ENCODE results near the gene MEGF11.

Gene MEGF11

DNA sequence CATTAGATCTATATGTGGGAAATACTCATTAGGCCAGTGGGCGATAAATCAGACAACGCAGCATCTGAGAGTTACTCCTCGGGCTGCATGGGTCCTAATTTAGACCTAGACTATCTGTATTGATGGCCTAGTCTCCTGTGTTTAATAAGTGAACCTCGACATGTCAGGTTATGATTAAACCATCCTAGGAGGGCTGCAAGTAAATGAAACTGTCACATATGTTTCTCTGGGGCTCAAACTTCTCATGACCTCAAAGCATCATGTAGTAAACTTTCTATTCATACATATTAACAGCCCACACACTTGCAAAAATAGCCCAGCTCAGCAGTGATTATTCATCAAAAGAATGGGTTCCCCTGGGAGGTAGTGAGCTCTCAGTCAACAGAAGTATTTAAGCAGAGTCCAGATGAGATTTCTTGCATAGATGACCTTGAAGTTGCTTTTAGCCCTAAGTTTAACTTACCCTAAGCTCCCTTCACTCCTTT is 332.7 kb downstream of the MEGF11 start:
- Mint-ChIP-seq H3K27me3 (ENCODE audit: low read depth, poor library complexity) (peaks cover 10% of the 10 kb centered on the region), H3K9me3 (no peaks in the 10 kb centered on the region), H3K4me1 (peaks cover 16% of the 10 kb centered on the region), H3K27ac (no peak overlapping the region), H3K36me3 (ENCODE audit: low read depth) (no peaks in the 10 kb centered on the region), H3K4me3 (no peak overlapping the region)
- no peak for DNase-seq
- TF ChIP-seq, protein P1, sequence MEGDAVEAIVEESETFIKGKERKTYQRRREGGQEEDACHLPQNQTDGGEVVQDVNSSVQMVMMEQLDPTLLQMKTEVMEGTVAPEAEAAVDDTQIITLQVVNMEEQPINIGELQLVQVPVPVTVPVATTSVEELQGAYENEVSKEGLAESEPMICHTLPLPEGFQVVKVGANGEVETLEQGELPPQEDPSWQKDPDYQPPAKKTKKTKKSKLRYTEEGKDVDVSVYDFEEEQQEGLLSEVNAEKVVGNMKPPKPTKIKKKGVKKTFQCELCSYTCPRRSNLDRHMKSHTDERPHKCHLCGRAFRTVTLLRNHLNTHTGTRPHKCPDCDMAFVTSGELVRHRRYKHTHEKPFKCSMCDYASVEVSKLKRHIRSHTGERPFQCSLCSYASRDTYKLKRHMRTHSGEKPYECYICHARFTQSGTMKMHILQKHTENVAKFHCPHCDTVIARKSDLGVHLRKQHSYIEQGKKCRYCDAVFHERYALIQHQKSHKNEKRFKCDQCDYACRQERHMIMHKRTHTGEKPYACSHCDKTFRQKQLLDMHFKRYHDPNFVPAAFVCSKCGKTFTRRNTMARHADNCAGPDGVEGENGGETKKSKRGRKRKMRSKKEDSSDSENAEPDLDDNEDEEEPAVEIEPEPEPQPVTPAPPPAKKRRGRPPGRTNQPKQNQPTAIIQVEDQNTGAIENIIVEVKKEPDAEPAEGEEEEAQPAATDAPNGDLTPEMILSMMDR (IDR thresholded peaks at IDR 0.05), result no peak

DNA sequence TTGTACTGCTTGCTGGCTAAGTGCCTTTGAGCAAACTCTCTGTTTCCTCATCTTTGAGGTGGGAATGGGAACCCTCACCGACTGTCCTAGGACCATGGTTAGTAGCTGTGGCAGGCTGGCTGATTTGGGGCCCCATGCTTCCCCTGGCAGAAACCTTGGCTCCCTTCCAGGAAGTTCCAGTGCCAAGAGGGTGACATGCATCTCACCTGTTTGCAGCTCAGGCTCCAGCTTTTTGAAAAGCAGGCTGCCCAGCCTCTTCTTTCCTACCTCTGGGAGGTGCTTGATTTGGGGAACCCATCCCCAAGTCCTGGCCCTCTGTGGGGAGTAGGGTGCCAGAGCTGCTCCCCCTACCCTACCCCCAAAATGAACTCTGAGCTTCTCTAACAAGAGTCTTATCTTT is 333.4 kb downstream of the MEGF11 start:
- H3K27ac Mint-ChIP-seq, result no peak overlapping the region
- no peaks in the 10 kb centered on the region for H3K36me3 Mint-ChIP-seq (ENCODE audit: low read depth)
- peaks cover 10% of the 10 kb centered on the region for H3K27me3 Mint-ChIP-seq (ENCODE audit: low read depth, poor library complexity)
- TF ChIP-seq, protein P1 (IDR thresholded peaks at IDR 0.05), result no peak
- no peak overlapping the region for H3K4me3 Mint-ChIP-seq
- no peaks in the 10 kb centered on the region for H3K9me3 Mint-ChIP-seq
- peaks cover 16% of the 10 kb centered on the region for H3K4me1 Mint-ChIP-seq
- DNase-seq, result no peak

DNA sequence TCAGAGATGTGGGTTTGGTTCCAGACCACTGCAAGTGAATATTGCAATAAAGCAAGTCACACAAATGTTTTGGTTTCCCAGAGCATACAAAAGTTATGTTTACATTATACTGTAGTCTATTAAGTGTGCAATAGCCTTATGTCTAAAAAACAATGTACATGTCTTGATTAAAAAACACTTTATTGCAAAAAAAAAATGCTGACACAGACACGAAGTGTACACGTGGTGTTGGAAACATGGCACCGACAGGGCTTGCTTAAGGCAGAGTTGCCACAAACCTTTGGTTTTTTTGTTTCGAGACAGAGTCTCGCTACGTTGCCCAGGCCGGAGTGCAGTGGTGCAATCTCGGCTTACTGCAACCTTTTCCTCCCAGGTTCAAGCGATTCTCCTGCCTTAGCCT is 334.2 kb downstream of the MEGF11 start:
- Mint-ChIP-seq H3K27ac (no peak overlapping the region), H3K4me1 (peaks cover 16% of the 10 kb centered on the region), H3K9me3 (no peaks in the 10 kb centered on the region), H3K36me3 (ENCODE audit: low read depth) (no peaks in the 10 kb centered on the region), H3K27me3 (ENCODE audit: low read depth, poor library complexity) (peaks cover 10% of the 10 kb centered on the region), H3K4me3 (no peak overlapping the region)
- DNase-seq, result no peak
- TF ChIP-seq, protein P1 (IDR thresholded peaks at IDR 0.05), result no peak

DNA sequence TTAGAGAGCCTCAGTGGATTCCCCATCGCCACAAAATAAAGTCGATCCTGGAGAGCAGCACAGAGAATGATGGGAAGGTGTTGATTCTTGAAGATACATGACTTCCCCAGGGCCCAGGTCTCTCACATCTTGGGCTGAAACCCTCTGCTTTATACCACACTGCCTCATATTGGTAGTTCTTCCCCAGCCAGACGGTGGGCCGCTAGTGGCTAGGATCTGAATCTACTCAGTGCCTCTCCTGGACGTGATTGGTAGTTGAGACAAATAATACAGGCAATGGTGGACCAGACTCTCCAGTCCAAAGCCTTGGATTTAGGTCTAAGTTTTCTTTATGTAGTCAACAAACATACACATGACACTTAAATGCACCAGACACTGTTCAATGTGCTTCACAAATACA is 334.6 kb downstream of the MEGF11 start:
- no peak for DNase-seq
- H3K4me1 Mint-ChIP-seq, result peaks cover 16% of the 10 kb centered on the region
- H3K4me3 Mint-ChIP-seq, result no peak overlapping the region
- H3K27me3 Mint-ChIP-seq (ENCODE audit: low read depth, poor library complexity), result peaks cover 10% of the 10 kb centered on the region
- TF ChIP-seq, protein P1 (IDR thresholded peaks at IDR 0.05), result no peak
- no peaks in the 10 kb centered on the region for H3K36me3 Mint-ChIP-seq (ENCODE audit: low read depth)
- no peaks in the 10 kb centered on the region for H3K9me3 Mint-ChIP-seq
- H3K27ac Mint-ChIP-seq, result no peak overlapping the region

DNA sequence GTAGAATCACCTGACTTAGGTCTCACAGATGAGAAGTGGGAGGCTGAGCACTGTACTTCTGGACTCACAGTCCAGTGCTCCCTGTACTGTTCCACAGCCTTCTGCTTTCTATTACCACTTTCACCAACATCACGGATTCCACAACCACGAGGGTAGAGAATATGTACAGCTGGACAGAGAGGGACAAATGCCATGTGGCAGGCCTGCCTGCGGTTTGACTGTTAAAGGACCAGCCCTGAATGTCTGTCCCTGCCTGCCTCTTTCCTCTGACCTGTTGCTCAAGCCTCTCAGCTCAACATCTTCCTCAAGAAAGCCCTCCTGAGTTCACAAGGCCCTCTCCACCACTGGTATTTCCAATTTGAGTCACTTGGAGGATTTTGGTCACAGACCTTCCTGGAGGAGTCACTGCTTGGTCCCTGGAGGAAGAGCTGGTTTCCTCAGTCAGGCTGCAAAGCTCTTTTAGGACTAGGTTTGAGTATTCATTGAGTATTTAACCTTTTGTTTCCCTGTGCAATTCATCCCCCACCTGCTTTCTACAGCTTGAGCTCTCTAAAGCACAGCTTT is 335.1 kb downstream of the MEGF11 start:
- Mint-ChIP-seq H3K36me3 (ENCODE audit: low read depth) (no peaks in the 10 kb centered on the region), H3K27ac (no peak overlapping the region), H3K27me3 (ENCODE audit: low read depth, poor library complexity) (peaks cover 10% of the 10 kb centered on the region), H3K4me1 (peaks cover 16% of the 10 kb centered on the region), H3K9me3 (no peaks in the 10 kb centered on the region), H3K4me3 (no peak overlapping the region)
- TF ChIP-seq, protein P1 (IDR thresholded peaks at IDR 0.05), result no peak
- DNase-seq, result no peak

DNA sequence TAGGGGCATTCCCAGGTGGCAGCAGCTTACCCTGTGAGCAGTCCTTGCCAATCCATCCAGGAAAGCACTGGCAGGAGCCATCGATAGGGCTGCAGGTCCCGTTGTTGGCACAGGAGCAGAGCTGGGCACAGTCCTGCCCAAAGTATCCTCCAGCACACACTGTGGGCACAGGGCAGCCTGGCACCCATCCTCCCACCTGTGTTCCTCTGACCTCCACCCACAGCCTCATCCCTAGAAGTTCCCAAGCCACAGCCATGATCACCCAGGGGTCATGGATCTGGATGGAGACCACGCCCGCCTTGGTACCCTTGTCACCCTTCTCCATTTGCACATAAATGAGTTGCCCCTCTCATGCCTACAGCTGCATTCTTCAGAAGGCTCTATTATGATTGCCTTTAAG is 335.6 kb downstream of the MEGF11 start:
- Mint-ChIP-seq H3K36me3 (ENCODE audit: low read depth) (no peaks in the 10 kb centered on the region), H3K4me1 (peaks cover 16% of the 10 kb centered on the region), H3K4me3 (no peak overlapping the region), H3K9me3 (no peaks in the 10 kb centered on the region), H3K27ac (no peak overlapping the region), H3K27me3 (ENCODE audit: low read depth, poor library complexity) (peaks cover 10% of the 10 kb centered on the region)
- TF ChIP-seq, protein P1 (IDR thresholded peaks at IDR 0.05), result no peak
- no peak for DNase-seq

Data from nephron progenitor cell (in vitro differentiated cells).